Endodermal cell (in vitro differentiated cells): ENCODE results near the gene SLC22A17. TPM values are rescaled to one million over a fixed set of nuclear protein-coding genes. Genes with fewer than 3 reads are reported as not detected.

ENCODE experiments used
- DNase-seq: peaks from one replicate; pipeline ENCODE4 v3.0.0-alpha.2; 2017
- H3K27ac ChIP-seq: 2 replicates; pipeline ENCODE4 v1.5.1; 2013; ENCODE audit warnings: mild to moderate bottlenecking, low read depth, low read length, moderate library complexity
- H3K27me3 ChIP-seq: 2 replicates; pipeline ENCODE4 v1.6.1; 2013; ENCODE audit warnings: mild to moderate bottlenecking, low read length, moderate library complexity; ENCODE audit not compliant: insufficient read depth, control insufficient read depth, poor library complexity, severe bottlenecking
- H3K36me3 ChIP-seq: 2 replicates; pipeline ENCODE4 v1.7.0; 2013; ENCODE audit warnings: mild to moderate bottlenecking, low read length, moderate library complexity; ENCODE audit not compliant: control insufficient read depth, insufficient read depth
- H3K4me1 ChIP-seq: one replicate; pipeline ENCODE4 v1.7.0; 2013; ENCODE audit warnings: low read length; ENCODE audit not compliant: control insufficient read depth, insufficient read depth
- H3K4me3 ChIP-seq: 2 replicates; pipeline ENCODE4 v1.5.1; 2013; ENCODE audit warnings: mild to moderate bottlenecking, low read length, moderate library complexity
- H3K9ac ChIP-seq: 2 replicates; pipeline ENCODE4 v1.6.1; 2013; ENCODE audit warnings: mild to moderate bottlenecking, low read length, moderate library complexity; ENCODE audit not compliant: poor library complexity, severe bottlenecking; ENCODE audit errors: extremely low read depth
- H3K9me3 ChIP-seq: 2 replicates; pipeline ENCODE4 v1.6.1; 2013; ENCODE audit warnings: mild to moderate bottlenecking, low read length, moderate library complexity; ENCODE audit not compliant: control insufficient read depth
- H3K27ac Mint-ChIP-seq: 2 replicates; pipeline ENCODE4 v1.8.0; 2020; ENCODE audit warnings: mixed read lengths
- H3K27me3 Mint-ChIP-seq: 2 replicates; pipeline ENCODE4 v1.8.0; 2021; ENCODE audit warnings: mild to moderate bottlenecking, mixed read lengths; ENCODE audit not compliant: insufficient read depth
- H3K36me3 Mint-ChIP-seq: 2 replicates; pipeline ENCODE4 v1.8.0; 2020; ENCODE audit warnings: low read depth, mixed read lengths
- H3K4me1 Mint-ChIP-seq: 2 replicates; pipeline ENCODE4 v1.8.0; 2020; ENCODE audit warnings: mixed read lengths
- H3K4me3 Mint-ChIP-seq: 2 replicates; pipeline ENCODE4 v1.8.0; 2020; ENCODE audit warnings: mild to moderate bottlenecking, moderate library complexity, mixed read lengths
- H3K9me3 Mint-ChIP-seq: 2 replicates; pipeline ENCODE4 v1.8.0; 2020; ENCODE audit warnings: mild to moderate bottlenecking, mixed read lengths
- CTCF ChIP-seq: fragments of 200-600 bp; sonication (generic); conservative IDR thresholded peaks from 2 replicates; pipeline ENCODE4 v1.5.0; 2021; ENCODE audit warnings: antibody characterized with exemption, mild to moderate bottlenecking
- WGBS, 2 experiments: methylation state at CpG; one replicate each; pipeline versions ENCODE4 v1.1.5 to v1.1.7; 2013; ENCODE audit warnings: missing lambda C conversion rate in 2 of 2, mixed read lengths in 1 of 2; ENCODE audit not compliant: insufficient coverage in 1 of 2, insufficient read length in 1 of 2; 5-methylcytosine and 5-hydroxymethylcytosine counted together
- total RNA-seq, 2 donors: library from RNA; stranded (reverse); fragmentation: NEBNext Ultra II Directional in 1 of 2; extraction: Animal tissue kit (Norgen Biotek cat#: 25700) in 1 of 2; gene quantifications; 2 replicates in 1 of 2; 3 replicates in 1 of 2; pipeline ENCODE4 v1.2.1, GENCODE V29; 2021

Gene SLC22A17
- total RNA-seq, 2 donors from 2014 or later: 49.9 to 89.0 TPM

- no peak overlapping the region for H3K4me3 Mint-ChIP-seq
- H3K27ac ChIP-seq: no peak overlapping the region
- no peak for DNase-seq
- TF ChIP-seq CTCF: no peak
- H3K27ac Mint-ChIP-seq: no peak overlapping the region
- no peaks in the 10 kb centered on the region for H3K4me1 Mint-ChIP-seq
- no peaks in the 10 kb centered on the region for H3K36me3 Mint-ChIP-seq
- H3K9me3 ChIP-seq: no peaks in the 10 kb centered on the region
- H3K36me3 ChIP-seq: no peaks in the 10 kb centered on the region
- H3K27me3 ChIP-seq: no peaks in the 10 kb centered on the region
- peaks cover 45% of the 10 kb centered on the region for H3K27me3 Mint-ChIP-seq
- no peak overlapping the region for H3K4me3 ChIP-seq
- H3K4me1 ChIP-seq: no peaks in the 10 kb centered on the region
- 74 to 85% methylated on average over 5 to 11 of the region's 11 CpGs for WGBS, 2 experiments
- H3K9ac ChIP-seq: no peak overlapping the region
- no peaks in the 10 kb centered on the region for H3K9me3 Mint-ChIP-seq
Observed at GRCh38 chr14:23377198-23377550, 24.5 kb upstream of the SLC22A17 start.

GRCh38 chr14:23376482-23377197 lies 24.0 kb upstream of the SLC22A17 start, which contains the start of gene CMTM5:
TSS of gene CMTM5 (plus strand) at chr14:23377046. CDS start at chr14:23377252, 206 bp downstream.
- Mint-ChIP-seq H3K27ac (no peak within 1 kb of the TSS), H3K9me3 (no peaks in the 10 kb centered on the region), H3K36me3 (no peaks in the 10 kb centered on the region), H3K4me3 (no peak within 1 kb of the TSS), H3K27me3 (peaks cover 46% of the 10 kb centered on the region), H3K4me1 (no peaks in the 10 kb centered on the region)
- Histone ChIP-seq H3K27me3 (no peaks in the 10 kb centered on the region), H3K4me3 (no peak within 1 kb of the TSS), H3K27ac (no peak within 1 kb of the TSS), H3K4me1 (no peaks in the 10 kb centered on the region), H3K9me3 (no peaks in the 10 kb centered on the region), H3K9ac (no peak within 1 kb of the TSS), H3K36me3 (no peaks in the 10 kb centered on the region)
- TF ChIP-seq CTCF: no peak
- DNase-seq: peak; percentile 70
- 82 to 93% methylated on average over 3 to 12 of the region's 13 CpGs for WGBS, 2 experiments

GRCh38 chr14:23375527-23376251 lies 23.0 kb upstream of the SLC22A17 start:
- Mint-ChIP-seq H3K27ac (no peak overlapping the region), H3K4me3 (no peak overlapping the region), H3K36me3 (no peaks in the 10 kb centered on the region), H3K4me1 (no peaks in the 10 kb centered on the region), H3K9me3 (no peaks in the 10 kb centered on the region), H3K27me3 (peaks cover 46% of the 10 kb centered on the region)
- H3K36me3 ChIP-seq: no peaks in the 10 kb centered on the region
- H3K9ac ChIP-seq: no peak overlapping the region
- TF ChIP-seq CTCF: no peak
- H3K4me1 ChIP-seq: no peaks in the 10 kb centered on the region
- H3K27ac ChIP-seq: no peak overlapping the region
- DNase-seq: no peak
- 91 to 94% methylated on average over 16 to 21 of the region's 21 CpGs for WGBS, 2 experiments
- no peaks in the 10 kb centered on the region for H3K9me3 ChIP-seq
- H3K4me3 ChIP-seq: no peak overlapping the region
- no peaks in the 10 kb centered on the region for H3K27me3 ChIP-seq
